ENCODE results near the gene GPX6. TPM values are rescaled to one million over a fixed set of nuclear protein-coding genes. Genes with fewer than 3 reads are reported as not detected.

GPX6 gene
- total and polyA plus RNA-seq, 2 donors (not counting 1 experiment from before 2014, with no cell fraction given) = not detected

GRCh38 chr6:28534306-28534705 lies 18.7 kb upstream of the GPX6 start:
- no peaks in the 10 kb centered on the region for H3K79me2 ChIP-seq (ENCODE audit: control insufficient read depth, insufficient read depth, low read length)
- H4K20me1 ChIP-seq (ENCODE audit: control insufficient read depth, extremely low read depth, insufficient read depth, low read length) = no peaks in the 10 kb centered on the region
- TF ChIP-seq EZH2 (IDR thresholded peaks at IDR 0.05; ENCODE audit: low read length, missing control alignments) = no peak
- no peak for TF ChIP-seq CTCF (conservative IDR thresholded peaks at IDR 0.05 in 1 of 2, IDR thresholded peaks at IDR 0.05 in 1 of 2; ENCODE audit: low read depth in 1 of 2, low read length in 2 of 2)
- H2AFZ ChIP-seq (ENCODE audit: low read length) = no peak overlapping the region
- H3K27ac ChIP-seq (ENCODE audit: insufficient read depth, low read length) = no peak overlapping the region
- DNase-seq (ENCODE audit: low read depth in 2 of 2) = no peak
- H3K36me3 ChIP-seq (ENCODE audit: control insufficient read depth, insufficient read depth, low read length) = no peaks in the 10 kb centered on the region
- no peaks in the 10 kb centered on the region for H3K9me3 ChIP-seq (ENCODE audit: control insufficient read depth, insufficient read depth, low read depth, low read length)
- H3K4me3 ChIP-seq (replicated peaks in 1 of 4; ENCODE audit: control extremely low read depth in 1 of 4, insufficient read depth in 1 of 4, low read depth in 3 of 4, low read length in 4 of 4) = no peak overlapping the region
- H3K4me2 ChIP-seq (ENCODE audit: extremely low read depth, insufficient read depth, low read length) = no peak overlapping the region
- H3K27me3 ChIP-seq (ENCODE audit: control insufficient read depth, insufficient read depth, low read length) = no peaks in the 10 kb centered on the region
- H3K9ac ChIP-seq (ENCODE audit: insufficient read depth, low read length) = no peak overlapping the region
- H3K4me1 ChIP-seq (ENCODE audit: control insufficient read depth, extremely low read depth, insufficient read depth, low read length) = no peaks in the 10 kb centered on the region

GRCh38 chr6:28531479-28532128 lies 16.0 kb upstream of the GPX6 start:
- H3K4me2 ChIP-seq (ENCODE audit: extremely low read depth, insufficient read depth, low read length) = no peak overlapping the region
- DNase-seq (ENCODE audit: low read depth in 2 of 2) = no peak
- H3K9ac ChIP-seq (ENCODE audit: insufficient read depth, low read length) = no peak overlapping the region
- H3K4me3 ChIP-seq (replicated peaks in 1 of 4; ENCODE audit: control extremely low read depth in 1 of 4, insufficient read depth in 1 of 4, low read depth in 3 of 4, low read length in 4 of 4) = no peak overlapping the region
- no peaks in the 10 kb centered on the region for H3K9me3 ChIP-seq (ENCODE audit: control insufficient read depth, insufficient read depth, low read depth, low read length)
- H4K20me1 ChIP-seq (ENCODE audit: control insufficient read depth, extremely low read depth, insufficient read depth, low read length) = no peaks in the 10 kb centered on the region
- H3K79me2 ChIP-seq (ENCODE audit: control insufficient read depth, insufficient read depth, low read length) = no peaks in the 10 kb centered on the region
- H3K36me3 ChIP-seq (ENCODE audit: control insufficient read depth, insufficient read depth, low read length) = no peaks in the 10 kb centered on the region
- H3K27ac ChIP-seq (ENCODE audit: insufficient read depth, low read length) = no peak overlapping the region
- H2AFZ ChIP-seq (ENCODE audit: low read length) = no peak overlapping the region
- H3K4me1 ChIP-seq (ENCODE audit: control insufficient read depth, extremely low read depth, insufficient read depth, low read length) = no peaks in the 10 kb centered on the region
- H3K27me3 ChIP-seq (ENCODE audit: control insufficient read depth, insufficient read depth, low read length) = no peaks in the 10 kb centered on the region
- TF ChIP-seq CTCF (conservative IDR thresholded peaks at IDR 0.05 in 1 of 2, IDR thresholded peaks at IDR 0.05 in 1 of 2; ENCODE audit: low read depth in 1 of 2, low read length in 2 of 2) = no peak
- TF ChIP-seq EZH2 (IDR thresholded peaks at IDR 0.05; ENCODE audit: low read length, missing control alignments) = no peak

DNA sequence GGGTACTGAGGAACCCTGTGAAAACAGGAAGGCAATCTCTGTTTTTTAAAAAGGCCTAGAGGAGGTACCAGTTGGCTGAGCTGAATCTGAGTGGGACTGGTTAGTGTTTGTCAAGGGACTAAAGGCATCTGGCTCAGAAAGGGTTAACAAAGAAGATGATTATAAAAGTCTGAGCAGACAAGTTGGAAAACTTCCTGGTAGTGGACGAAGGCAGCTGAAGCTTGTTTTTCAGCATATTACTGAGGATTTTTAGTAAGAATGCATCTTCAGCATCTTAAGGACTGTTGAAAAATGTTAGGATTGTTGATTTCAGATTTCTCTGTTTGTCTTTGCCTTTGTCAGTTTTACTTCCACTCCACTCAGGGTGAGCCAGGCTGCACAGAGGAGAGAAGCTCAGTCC lies 15.2 kb upstream of the GPX6 start:
- Histone ChIP-seq H3K9ac (ENCODE audit: insufficient read depth, low read length) (no peak overlapping the region), H3K79me2 (ENCODE audit: control insufficient read depth, insufficient read depth, low read length) (no peaks in the 10 kb centered on the region), H4K20me1 (ENCODE audit: control insufficient read depth, extremely low read depth, insufficient read depth, low read length) (no peaks in the 10 kb centered on the region), H3K4me3 (replicated peaks in 1 of 4; ENCODE audit: control extremely low read depth in 1 of 4, insufficient read depth in 1 of 4, low read depth in 3 of 4, low read length in 4 of 4) (no peak overlapping the region), H3K4me2 (ENCODE audit: extremely low read depth, insufficient read depth, low read length) (no peak overlapping the region), H3K36me3 (ENCODE audit: control insufficient read depth, insufficient read depth, low read length) (no peaks in the 10 kb centered on the region), H3K27ac (ENCODE audit: insufficient read depth, low read length) (no peak overlapping the region), H3K27me3 (ENCODE audit: control insufficient read depth, insufficient read depth, low read length) (no peaks in the 10 kb centered on the region), H3K9me3 (ENCODE audit: control insufficient read depth, insufficient read depth, low read depth, low read length) (no peaks in the 10 kb centered on the region), H2AFZ (ENCODE audit: low read length) (no peak overlapping the region), H3K4me1 (ENCODE audit: control insufficient read depth, extremely low read depth, insufficient read depth, low read length) (no peaks in the 10 kb centered on the region)
- TF ChIP-seq EZH2 (IDR thresholded peaks at IDR 0.05; ENCODE audit: low read length, missing control alignments) = no peak
- TF ChIP-seq CTCF (conservative IDR thresholded peaks at IDR 0.05 in 1 of 2, IDR thresholded peaks at IDR 0.05 in 1 of 2; ENCODE audit: low read depth in 1 of 2, low read length in 2 of 2) = no peak
- DNase-seq (ENCODE audit: low read depth in 2 of 2) = no peak
